ENCODE measurements around the gene FGFR1OP2.

FGFR1OP2 gene

GRCh38 chr12:27003421-27004381, 65.4 kb downstream of the FGFR1OP2 start:
- no peak for DNase-seq (ENCODE audit: low read depth)

DNA sequence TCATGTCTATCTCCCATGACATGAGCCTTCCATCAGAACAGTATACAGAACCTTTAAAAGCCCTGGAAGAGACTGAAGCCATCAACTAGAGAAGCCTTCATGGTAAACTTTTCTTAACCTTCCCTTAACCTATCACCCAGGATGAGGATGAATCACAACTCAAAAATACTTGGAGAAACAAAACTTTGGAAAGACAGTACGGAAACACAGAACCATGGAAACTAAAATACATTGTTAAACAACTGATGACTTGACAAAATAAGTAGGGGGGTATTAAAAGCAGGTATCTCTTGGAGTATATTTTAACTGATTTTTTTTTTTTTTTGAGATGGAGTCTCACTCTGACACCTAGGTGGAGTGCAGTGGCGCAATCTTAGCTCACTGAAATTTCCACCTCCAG, 67.2 kb downstream of the FGFR1OP2 start:
- no peak for DNase-seq (ENCODE audit: low read depth)

DNA sequence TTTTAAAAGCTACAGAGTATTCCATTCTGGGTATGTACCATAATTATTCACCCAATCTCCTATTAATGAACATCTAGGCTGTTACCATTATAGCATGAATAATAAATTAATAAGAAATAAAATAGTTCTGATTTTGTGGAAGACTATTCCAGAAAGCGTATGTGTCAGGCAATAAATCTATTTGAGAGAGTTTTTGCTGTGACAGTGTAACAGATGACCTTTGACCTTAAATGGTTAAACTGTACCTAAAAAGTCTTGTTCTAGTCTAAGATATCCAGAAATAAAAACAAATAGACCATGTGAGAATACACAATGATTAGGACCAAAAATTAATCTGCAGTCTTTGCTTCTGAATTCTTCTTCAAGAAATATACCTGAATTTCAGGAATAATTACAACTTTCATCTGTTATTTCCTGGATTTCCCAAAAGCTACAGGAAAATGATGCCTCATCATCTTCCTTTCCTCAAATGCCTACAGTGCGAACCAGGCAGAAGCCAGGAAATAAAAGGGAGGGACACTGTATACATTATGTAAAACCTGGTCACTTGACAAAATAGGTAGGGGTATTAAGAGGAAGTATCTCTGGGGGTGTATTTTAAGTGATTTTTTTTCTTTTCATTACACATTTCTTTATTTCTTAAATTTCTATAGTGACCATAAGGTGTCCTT, 68.7 kb downstream of the FGFR1OP2 start:
- no peak for DNase-seq (ENCODE audit: low read depth)

DNA sequence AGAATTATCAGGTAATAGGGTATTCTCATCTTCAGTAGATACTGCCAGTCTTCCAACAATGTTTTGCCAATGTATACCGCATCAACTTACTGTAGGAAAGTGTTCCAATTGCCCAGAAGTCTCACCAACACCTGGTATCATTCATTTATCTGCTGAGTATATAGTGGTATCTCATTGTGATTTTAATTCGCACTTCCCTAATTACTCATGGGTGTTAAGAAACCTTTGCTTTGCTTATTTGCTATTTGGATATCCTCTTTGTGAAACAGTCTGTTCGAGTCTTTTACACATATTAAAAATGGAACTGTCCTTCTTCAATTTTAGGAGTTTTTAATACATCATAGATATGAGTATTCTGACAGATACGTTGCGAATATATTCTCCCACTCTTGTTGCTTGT, 69.8 kb downstream of the FGFR1OP2 start:
- no peak for DNase-seq (ENCODE audit: low read depth)

DNA sequence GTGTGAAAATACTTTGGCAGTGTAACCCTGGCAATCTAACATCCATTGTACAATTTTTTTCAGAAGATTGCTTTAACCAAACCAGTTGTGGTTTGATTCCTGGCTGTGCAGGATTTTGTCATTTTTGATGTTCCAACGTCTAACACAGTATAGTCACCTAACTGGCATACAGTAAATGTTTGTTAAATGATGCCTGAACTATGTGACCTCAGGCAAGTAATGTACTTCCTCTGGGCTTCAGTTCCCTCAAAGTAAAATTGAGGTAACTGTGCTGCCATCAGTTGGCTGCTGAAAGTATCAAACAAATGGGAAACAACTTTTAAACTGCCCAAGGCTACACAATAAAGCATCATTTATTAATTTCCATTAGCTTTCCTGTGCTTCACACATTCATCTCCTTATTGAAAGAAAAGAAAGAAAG, 71.6 kb downstream of the FGFR1OP2 start:
- DNase-seq (ENCODE audit: low read depth) = no peak

GRCh38 chr12:27012239-27012981, 74.1 kb downstream of the FGFR1OP2 start:
- no peak for DNase-seq (ENCODE audit: low read depth)

DNA sequence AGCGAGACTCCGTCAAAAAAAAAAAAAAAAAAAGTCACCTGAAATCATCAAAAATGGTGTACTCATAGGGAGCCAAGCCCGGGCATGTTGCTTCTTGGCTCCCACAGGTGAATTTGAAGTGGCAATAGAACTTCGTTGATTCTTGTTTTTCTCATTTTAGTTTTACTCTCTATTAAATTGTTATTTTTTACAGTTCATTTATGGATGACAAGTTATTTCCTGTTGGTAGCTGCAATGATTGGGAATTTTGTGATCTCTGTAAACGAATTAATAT, 74.6 kb downstream of the FGFR1OP2 start:
- DNase-seq (ENCODE audit: low read depth) = no peak

DNA sequence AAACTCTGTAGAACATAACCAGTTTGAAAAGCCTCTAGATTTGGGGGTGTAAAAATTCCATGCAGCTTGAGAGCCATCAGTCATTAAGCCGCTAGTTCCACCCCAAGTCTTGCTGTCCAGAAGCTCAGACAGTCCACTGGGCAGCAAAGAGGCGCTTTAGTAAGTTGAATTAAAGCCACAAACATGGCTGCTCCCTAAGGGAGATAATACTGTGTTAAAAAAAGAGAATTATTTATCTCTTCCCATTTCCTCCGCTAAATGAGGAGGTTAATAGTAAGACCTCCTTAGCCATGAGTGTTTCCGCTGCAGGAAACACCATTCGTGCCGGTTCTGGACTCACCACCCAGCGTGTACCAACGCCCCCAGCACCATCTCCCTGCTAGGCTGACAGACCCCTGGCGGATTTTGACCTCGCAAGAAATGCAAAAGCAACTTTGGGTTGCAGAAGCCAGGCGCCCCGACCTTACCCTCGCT, 75.4 kb downstream of the FGFR1OP2 start:
- DNase-seq (ENCODE audit: low read depth) = no peak

DNA sequence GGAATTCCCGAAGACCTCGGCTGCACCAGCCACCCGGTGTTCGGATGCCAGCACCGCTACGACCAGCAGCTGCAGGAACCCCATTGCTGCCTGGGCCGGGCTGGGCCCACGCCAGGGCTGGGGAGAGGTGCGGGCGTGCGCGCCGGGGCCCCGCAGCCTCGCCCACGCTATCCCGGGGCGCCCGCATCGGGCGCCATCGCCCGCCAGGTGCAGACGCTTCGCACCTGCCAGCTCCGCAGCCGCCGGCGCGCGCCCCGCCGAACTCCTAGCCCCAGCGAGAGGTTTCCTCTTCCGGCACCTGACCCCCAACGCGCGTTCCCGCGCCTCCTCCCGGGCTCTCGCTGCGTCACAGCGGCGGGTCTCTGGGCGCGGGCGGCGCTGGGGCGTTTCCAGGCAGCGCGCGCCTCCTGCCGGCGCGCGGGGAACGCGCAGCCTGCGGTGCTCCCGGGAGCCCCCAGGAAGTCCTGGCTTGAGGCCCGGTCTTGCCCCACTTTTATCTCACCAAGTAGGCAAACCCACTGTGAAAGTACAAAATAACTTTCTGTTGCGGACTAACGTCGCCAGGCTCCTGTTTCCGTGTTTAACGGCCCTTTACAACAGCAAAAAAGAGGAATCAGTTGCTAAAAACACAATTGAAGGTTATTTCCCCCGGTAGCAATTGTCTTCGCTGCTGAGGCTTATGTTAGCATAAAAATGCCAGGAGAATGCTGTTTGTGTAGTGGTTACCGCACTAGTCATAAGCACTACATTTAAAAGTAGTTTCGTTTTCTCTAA, 76.0 kb downstream of the FGFR1OP2 start, which contains the start of gene TM7SF3:
Gene TM7SF3 (minus strand): TSS at position 300 of the 774 bp plus-strand sequence. CDS start 216 bp downstream, at position 84.
- peak; percentile 70 for DNase-seq (ENCODE audit: low read depth)

DNA sequence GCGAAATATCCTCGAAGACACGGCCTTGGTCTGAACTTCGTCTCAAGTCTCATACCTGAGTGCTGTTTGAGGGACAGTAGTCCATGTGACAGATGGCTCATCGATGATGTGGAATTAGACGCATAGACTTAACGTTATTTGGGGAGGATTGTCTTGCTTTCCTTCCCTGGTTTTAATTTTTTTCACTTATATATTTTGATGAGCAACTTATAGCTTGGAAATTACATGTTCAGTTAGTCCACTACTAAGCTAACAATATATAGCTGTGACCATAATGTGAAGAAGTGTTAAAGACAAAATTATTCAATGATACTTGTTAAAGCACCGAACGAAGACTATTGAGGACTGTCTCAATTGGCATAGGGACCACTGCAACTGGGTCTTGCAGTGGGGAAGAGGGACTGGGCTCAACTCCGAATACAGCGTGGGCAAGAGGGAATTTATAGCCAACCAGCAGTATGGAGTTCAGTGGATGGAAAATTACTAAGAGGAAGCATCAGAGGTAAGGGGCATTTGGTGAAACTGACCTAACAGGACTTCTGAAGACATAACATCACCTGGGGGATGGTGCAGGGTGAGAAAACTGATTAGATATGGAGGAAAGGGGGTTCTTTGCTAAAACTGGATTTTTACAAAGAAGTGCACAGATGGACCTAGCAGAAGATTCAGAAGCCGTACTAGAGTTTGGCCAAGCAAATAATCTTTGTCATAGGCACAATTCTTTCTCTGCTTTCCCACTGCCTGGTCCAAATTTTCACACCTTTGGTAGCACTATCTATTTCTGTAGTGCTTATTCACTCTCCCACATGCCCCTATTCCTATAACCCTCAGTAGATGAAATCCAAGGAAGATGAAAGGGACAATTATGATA, 76.8 kb downstream of the FGFR1OP2 start:
- no peak for DNase-seq (ENCODE audit: low read depth)

DNA sequence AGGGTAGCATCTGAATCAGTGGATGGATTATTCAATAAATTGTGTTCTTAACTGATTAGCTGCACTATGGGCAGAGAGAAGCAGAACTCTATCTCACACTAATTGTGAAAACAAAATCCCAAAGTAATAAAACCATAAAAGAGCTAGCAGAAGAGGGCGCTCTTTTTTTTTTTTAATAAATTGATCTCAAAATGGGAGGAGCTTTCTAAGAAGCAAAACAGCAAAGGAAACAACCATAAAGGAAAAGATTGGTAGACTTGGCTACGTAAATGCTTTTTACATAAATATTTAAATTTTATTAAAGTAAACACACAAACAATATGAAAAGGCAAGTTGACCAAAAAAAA, 77.4 kb downstream of the FGFR1OP2 start:
- DNase-seq (ENCODE audit: low read depth) = no peak

All from GM04504 (cell line).